DOHH2 (cell line): Measurements from ENCODE around the gene SOAT2.

ENCODE experiments used
- EZH2phosphoT487 ChIP-seq: fragments of 200-600 bp; sonication (generic); IDR thresholded peaks from 2 replicates; pipeline ENCODE4 v1.6.1; 2017; ENCODE audit warnings: borderline replicate concordance, mild to moderate bottlenecking, antibody characterized with exemption, low read length, moderate library complexity, mixed read lengths
- TF ChIP-seq, protein P1 (sequence below): fragments of 200-600 bp; sonication (generic); IDR thresholded peaks from one replicate; pipeline ENCODE4 v1.5.1; 2014; ENCODE audit warnings: antibody characterized with exemption, mild to moderate bottlenecking, low read depth, low read length; ENCODE audit not compliant: poor library complexity, severe bottlenecking

DNA sequence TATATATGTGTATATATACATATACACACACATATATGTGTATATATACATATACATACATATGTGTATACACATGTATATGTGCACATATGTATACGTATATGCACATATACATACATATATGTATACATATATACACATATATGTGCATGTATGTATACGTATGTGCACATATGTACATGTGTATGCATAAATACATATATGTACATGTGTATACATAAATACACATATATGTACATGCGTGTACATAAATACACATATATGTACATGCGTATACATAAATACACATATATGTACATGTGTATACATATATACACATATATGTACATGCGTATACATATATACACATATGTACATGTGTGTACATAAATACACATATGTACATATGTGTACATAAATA lies 43.9 kb downstream of the SOAT2 start:
- TF ChIP-seq, protein P1, sequence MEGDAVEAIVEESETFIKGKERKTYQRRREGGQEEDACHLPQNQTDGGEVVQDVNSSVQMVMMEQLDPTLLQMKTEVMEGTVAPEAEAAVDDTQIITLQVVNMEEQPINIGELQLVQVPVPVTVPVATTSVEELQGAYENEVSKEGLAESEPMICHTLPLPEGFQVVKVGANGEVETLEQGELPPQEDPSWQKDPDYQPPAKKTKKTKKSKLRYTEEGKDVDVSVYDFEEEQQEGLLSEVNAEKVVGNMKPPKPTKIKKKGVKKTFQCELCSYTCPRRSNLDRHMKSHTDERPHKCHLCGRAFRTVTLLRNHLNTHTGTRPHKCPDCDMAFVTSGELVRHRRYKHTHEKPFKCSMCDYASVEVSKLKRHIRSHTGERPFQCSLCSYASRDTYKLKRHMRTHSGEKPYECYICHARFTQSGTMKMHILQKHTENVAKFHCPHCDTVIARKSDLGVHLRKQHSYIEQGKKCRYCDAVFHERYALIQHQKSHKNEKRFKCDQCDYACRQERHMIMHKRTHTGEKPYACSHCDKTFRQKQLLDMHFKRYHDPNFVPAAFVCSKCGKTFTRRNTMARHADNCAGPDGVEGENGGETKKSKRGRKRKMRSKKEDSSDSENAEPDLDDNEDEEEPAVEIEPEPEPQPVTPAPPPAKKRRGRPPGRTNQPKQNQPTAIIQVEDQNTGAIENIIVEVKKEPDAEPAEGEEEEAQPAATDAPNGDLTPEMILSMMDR: no peak
- TF ChIP-seq EZH2phosphoT487: no peak
